ENCODE data around the gene OPN5.

The OPN5 gene

DNA sequence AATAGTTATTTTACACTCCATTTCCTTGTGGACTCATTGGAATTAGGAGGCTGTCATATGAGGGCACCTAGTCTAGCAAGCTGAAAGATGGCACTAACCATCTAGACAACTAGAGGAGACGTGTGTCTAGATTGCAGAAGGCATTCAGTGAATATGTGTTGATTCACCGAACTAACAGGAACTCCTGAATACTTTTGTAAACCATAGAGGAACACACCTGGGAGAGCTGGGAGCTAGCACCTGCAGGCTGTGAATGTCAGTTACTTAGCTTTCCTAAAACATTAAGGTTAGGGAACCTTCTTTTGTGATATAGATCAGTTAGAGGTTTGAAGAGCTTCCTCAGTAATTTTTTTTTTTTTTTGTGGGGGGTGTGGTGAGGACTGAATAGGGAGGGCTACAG lies 7.7 kb downstream of the OPN5 start:
- no peak for DNase-seq

DNA sequence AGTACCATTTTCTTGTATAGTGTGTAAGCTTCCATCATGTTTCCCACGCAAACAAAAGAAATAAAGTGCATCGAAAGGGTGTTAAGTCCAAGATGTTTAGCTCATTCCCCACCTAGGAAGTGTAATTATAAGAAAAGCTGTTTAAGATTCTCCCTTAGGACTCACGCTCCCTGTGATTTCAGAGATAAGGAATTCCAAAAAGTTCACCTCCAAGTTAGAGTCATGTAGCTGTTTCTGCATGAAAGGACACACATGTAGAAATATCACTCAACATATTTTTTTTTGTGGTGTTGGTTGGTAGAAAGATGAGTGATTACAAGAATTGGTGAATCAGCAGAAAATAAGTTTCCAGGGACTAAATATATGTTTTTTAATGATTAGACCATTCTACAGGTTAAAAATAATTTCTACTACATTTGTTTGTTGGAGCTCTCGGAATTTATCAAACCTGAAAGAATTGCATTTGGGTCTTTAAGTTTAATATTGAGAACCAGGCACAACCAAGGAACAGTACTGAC lies 10.4 kb downstream of the OPN5 start:
- no peak for DNase-seq

DNA sequence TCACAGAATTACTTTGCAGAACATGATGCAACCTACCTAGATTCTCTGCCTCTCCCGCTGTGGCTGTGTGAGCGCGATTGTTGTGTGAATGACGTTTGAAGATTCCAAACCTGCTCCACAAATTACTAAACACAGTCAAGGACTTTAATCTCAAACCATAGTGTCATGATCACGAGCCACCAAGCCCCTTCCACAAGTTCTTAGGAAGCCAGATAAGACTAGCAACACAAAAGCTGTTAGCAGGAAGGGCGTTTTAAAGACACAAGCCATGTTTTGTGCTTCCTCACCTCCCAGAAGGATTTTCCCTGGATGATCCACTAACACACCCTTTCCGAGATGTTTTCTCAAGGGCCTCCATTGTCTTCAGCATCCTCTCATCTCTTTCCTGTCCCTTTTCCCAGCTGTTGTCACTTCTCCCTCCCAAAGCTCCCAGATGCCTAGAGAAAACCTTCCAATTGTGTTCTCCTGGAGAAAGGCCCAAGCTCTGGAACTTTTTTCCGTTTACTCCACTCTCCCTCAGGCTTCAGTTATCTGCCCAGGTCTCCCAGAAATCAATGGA lies 12.8 kb downstream of the OPN5 start:
- DNase-seq, result no peak

DNA sequence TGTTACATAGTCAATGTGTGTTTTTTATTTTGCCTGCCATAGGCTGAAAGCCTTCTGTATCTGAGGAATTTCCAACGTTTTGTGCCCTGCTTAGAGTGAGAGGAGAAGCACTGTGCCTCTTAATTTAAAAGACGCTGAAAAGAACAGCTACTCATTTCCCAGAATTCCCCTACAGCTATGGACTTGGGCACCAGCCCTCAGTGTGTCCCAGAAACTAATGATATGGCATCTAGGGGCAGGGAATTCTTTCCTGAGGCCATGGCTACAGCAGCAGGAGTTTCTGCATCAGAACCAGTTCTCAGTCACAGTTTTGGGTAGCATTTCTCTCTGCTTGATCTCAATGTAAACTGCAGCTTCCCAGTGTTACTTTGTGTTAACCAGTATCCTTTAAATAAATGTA lies 20.2 kb downstream of the OPN5 start:
- DNase-seq, result no peak

DNA sequence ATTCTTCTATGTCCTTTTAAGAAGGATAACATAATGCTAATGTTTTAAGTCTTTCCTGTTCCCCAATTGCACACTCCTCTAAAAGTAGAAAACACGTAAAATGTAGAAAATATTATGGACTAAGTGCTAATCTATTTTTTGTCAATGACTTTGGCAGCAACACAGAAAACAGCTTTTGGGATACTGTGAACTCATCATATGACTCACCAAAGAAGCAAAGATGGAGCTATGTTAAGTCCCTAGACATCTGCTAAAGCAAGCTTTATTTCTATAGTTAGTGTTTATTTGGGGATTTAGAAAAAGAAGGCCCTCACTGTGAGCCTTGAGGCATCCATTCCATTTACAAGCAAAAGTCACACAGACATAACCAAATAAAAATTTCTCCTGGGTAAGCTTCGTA lies 23.0 kb downstream of the OPN5 start:
- no peak for DNase-seq

- no peak for DNase-seq
Measured at GRCh38 chr6:47809873-47810272, 28.0 kb downstream of the OPN5 start.

GRCh38 chr6:47810885-47811284 lies 29.1 kb downstream of the OPN5 start:
- no peak for DNase-seq

- no peak for DNase-seq
Measured at GRCh38 chr6:47811443-47811842, 29.6 kb downstream of the OPN5 start.

GRCh38 chr6:47817749-47818148 lies 35.9 kb downstream of the OPN5 start:
- DNase-seq, result no peak

DNA sequence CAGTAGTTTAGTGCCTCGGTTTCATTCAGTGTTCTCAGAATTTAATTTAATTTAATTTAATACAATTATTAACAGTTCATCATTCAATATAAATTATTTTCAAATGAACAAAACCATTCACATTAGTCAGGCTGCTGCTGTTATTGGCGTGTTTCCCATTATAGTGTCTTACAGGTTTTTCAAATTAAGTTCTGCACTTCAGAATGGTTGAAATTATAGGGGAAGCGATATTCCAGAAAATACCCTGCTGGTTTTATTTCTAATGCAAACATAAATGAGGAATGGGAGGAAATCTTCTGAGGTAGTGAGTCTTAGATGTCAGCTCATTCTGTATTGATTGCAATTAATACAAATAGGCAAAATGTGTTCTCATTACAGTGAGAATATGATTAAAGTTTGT lies 37.6 kb downstream of the OPN5 start:
- no peak for DNase-seq

GRCh38 chr6:47822856-47823554 lies 41.2 kb downstream of the OPN5 start:
- no peak for DNase-seq

DNA sequence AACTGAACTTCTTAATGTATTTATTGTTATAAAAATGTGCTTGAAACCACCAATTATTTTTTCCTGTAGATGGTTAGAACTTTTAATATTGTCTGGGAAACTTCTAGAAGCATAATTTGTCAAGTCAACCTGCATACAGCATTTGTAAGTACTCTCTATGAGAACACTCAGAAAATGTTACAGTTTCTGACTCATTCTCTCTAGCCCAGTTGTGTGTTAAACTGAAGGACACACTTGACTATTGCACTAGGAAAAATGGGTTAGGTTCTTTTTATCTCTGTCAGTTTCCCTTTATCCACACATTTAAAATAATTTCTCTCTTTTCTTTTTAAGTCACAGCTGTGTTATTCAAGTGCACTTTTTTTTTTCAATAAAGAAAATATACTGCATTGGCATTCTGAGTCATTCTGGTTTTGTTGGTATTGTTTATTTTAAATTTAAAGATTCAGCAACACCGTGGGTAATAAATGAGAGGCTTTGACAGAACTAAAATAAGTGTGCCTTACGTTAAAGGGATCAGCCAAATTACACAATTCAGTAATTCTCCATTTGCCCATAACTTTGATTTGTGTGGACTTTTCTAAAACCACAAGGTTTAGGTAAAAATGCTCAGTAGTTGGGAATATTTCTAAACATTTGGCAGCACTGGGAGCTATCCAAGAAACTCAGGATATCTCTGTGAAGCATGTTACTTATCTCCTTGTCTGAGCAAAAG lies 50.7 kb downstream of the OPN5 start:
- no peak for DNase-seq

GRCh38 chr6:47834196-47834595 lies 52.4 kb downstream of the OPN5 start:
- DNase-seq, result no peak

GRCh38 chr6:47836046-47836445 lies 54.2 kb downstream of the OPN5 start:
- DNase-seq, result no peak

- no peak for DNase-seq
Measured at GRCh38 chr6:47836639-47837038, 54.8 kb downstream of the OPN5 start.

- no peak for DNase-seq
Measured at GRCh38 chr6:47839645-47840044, 57.8 kb downstream of the OPN5 start.

DNA sequence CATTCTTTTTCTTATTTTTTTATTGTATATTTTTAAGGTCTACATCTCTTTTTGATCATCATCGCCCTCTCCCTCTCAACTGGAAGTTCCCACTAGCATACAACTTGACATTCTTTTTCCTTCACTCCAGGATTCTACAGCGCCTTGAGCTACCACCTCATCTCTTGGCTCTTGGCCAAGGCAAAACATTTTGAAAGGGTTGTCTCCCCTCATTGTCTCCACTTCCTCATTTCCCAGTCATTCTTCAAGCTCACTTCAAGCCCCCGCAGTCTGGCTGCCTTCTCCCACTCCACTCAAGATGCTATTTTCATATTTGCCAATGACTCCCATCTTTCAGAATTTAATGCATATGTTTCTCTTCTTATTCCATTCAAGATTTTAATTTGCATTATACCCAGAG lies 63.0 kb downstream of the OPN5 start:
- DNase-seq, result no peak

- no peak for DNase-seq
Measured at GRCh38 chr6:47846752-47847151, 64.9 kb downstream of the OPN5 start.

DNA sequence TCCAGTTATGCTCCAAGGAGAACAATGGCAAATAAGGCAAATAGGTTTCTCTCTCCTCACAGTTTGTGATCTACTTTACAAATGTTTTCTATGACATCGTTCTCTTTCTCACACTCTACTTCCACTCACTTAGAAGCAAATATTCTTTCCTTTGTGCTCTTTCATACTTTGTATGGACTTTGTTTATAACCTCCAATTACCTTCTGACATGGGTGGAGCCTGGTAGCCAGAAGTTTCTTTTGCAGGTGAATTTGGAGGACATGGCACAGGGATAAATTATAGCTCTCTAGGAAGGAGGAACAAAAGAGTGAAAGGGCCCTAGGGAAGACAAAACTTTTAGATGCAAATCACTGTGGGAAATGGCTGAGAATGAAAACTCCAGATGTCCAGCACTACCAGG lies 69.3 kb downstream of the OPN5 start:
- DNase-seq, result no peak

- DNase-seq, result no peak
Measured at GRCh38 chr6:47852727-47853126, 70.9 kb downstream of the OPN5 start.

DNA sequence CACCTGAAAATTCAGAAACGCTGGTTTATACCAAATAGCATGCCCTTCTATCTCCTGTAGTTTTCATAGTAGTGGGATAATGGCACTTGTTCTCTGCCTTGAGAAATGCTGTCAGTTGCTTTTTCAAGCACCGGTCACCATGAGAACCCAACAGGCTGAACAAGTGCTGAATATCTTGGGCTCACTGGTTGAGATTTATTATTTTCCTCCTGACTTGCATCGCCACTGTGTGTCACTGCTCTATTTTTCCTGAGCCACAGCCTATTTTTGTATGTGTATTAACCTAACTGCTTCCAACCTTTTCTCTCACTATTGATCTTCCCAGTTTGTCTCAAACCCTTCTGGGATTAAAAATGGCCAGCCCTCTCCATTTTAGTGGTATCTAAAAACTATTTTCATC lies 71.9 kb downstream of the OPN5 start:
- no peak for DNase-seq

- peak; percentile 82 to 90 for DNase-seq
Measured at GRCh38 chr6:47854971-47855370, 73.1 kb downstream of the OPN5 start.

- no peak for DNase-seq
Measured at GRCh38 chr6:47859175-47859574, 77.3 kb downstream of the OPN5 start.

- no peak for DNase-seq
Measured at GRCh38 chr6:47862731-47863130, 80.9 kb downstream of the OPN5 start.
